GM12892 (cell line): ENCODE measurements around the gene ACD.

Experiments
- POLR2A ChIP-seq: IDR thresholded peaks from 2 replicates; pipeline ENCODE4 v1.6.1; 2011; ENCODE audit warnings: low read depth, low read length, control low read depth
- POLR2AphosphoS5 ChIP-seq: IDR thresholded peaks from 2 replicates; pipeline ENCODE4 v1.6.1; 2011; ENCODE audit warnings: low read depth, low read length, control low read depth

- no peak; the same call in 1 of the 2 replicates for TF ChIP-seq POLR2AphosphoS5
- peak; percentile 75 for TF ChIP-seq POLR2A
Observed at GRCh38 chr16:67659675-67660563, at the start of gene ACD.
